Measurements from ENCODE around the gene MLXIP.
A peak's percentile ranks its signal among the peaks of the same experiment; 100 is the strongest.

The MLXIP gene

GRCh38 chr12:122079532-122080081 lies 1.1 kb downstream of the MLXIP start:
- FAIRE-seq = no peak

- FAIRE-seq = no peak
Measured at GRCh38 chr12:122080149-122081082, 1.9 kb downstream of the MLXIP start.

GRCh38 chr12:122081083-122081696 lies 2.6 kb downstream of the MLXIP start:
- FAIRE-seq = no peak

- FAIRE-seq = no peak
Measured at GRCh38 chr12:122081697-122082221, 3.2 kb downstream of the MLXIP start.

- FAIRE-seq = no peak
Measured at GRCh38 chr12:122082621-122083356, 4.2 kb downstream of the MLXIP start.

- no peak for FAIRE-seq
Measured at GRCh38 chr12:122084857-122085405, 6.4 kb downstream of the MLXIP start.

- no peak for FAIRE-seq
Measured at GRCh38 chr12:122085591-122085990, 7.0 kb downstream of the MLXIP start.

- FAIRE-seq = no peak
Measured at GRCh38 chr12:122086116-122086515, 7.6 kb downstream of the MLXIP start.

- FAIRE-seq = no peak
Measured at GRCh38 chr12:122086641-122087285, 8.2 kb downstream of the MLXIP start.

GRCh38 chr12:122087431-122088178 lies 9.0 kb downstream of the MLXIP start:
- FAIRE-seq = no peak

GRCh38 chr12:122088179-122088810 lies 9.7 kb downstream of the MLXIP start:
- no peak for FAIRE-seq

- FAIRE-seq = no peak
Measured at GRCh38 chr12:122089077-122089476, 10.5 kb downstream of the MLXIP start.

GRCh38 chr12:122090759-122091515 lies 12.4 kb downstream of the MLXIP start:
- FAIRE-seq = peak; percentile 54

GRCh38 chr12:122093098-122093883 lies 14.7 kb downstream of the MLXIP start:
- FAIRE-seq = no peak

GRCh38 chr12:122094137-122094734 lies 15.7 kb downstream of the MLXIP start:
- FAIRE-seq = no peak

- FAIRE-seq = no peak
Measured at GRCh38 chr12:122094735-122095631, 16.4 kb downstream of the MLXIP start.

GRCh38 chr12:122096014-122096413 lies 17.5 kb downstream of the MLXIP start:
- no peak for FAIRE-seq

Measured in endometrium (tissue), 2 donors.